Inferior parietal cortex (tissue), 1 donor: ENCODE measurements around the gene OR10K2.
"Not testable (repeated sequence)": the region's sequence is repeated elsewhere in the genome, so short reads cannot be mapped to it uniquely, and the experiment has no call there.

Source experiments
- DNase-seq: peaks from one replicate; pipeline ENCODE4 v3.0.0-alpha.2; 2016; ENCODE audit errors: extremely low spot score

The OR10K2 gene

GRCh38 chr1:158426137-158426536, at the start of gene OR10K2:
OR10K2 (minus strand) TSS chr1:158426237; CDS start chr1:158420866, 5,371 bp downstream.
- DNase-seq, result no peak

GRCh38 chr1:158471920-158472319, 45.9 kb upstream of the OR10K2 start, which contains the start of gene OR10R2:
OR10R2 (plus strand) TSS chr1:158472220; CDS start chr1:158472326, 106 bp downstream.
- no peak for DNase-seq

- DNase-seq, result no peak
Measured at GRCh38 chr1:158461534-158461933, 35.5 kb upstream of the OR10K2 start, which contains the start of gene OR10K1. OR10K1 (plus strand) TSS chr1:158461834; CDS start chr1:158465562, 3,728 bp downstream.

GRCh38 chr1:158458263-158458662, 32.2 kb upstream of the OR10K2 start:
- DNase-seq, result no peak

GRCh38 chr1:158457246-158457645, 31.2 kb upstream of the OR10K2 start:
- no peak for DNase-seq

- no peak for DNase-seq
Measured at GRCh38 chr1:158454537-158454936, 28.5 kb upstream of the OR10K2 start.

GRCh38 chr1:158445376-158445775, 19.3 kb upstream of the OR10K2 start:
- DNase-seq, result no peak

GRCh38 chr1:158434741-158435140, 8.7 kb upstream of the OR10K2 start:
- DNase-seq, result no peak

GRCh38 chr1:158430163-158430562, 4.1 kb upstream of the OR10K2 start:
- not testable (repeated sequence) for DNase-seq

- no peak for DNase-seq
Measured at GRCh38 chr1:158425027-158425426, 1.0 kb downstream of the OR10K2 start.

GRCh38 chr1:158422212-158422611, 3.8 kb downstream of the OR10K2 start:
- no peak for DNase-seq

- DNase-seq, result no peak
Measured at GRCh38 chr1:158417586-158417985, 8.5 kb downstream of the OR10K2 start.

- DNase-seq, result no peak
Measured at GRCh38 chr1:158414651-158415345, 11.2 kb downstream of the OR10K2 start.

- DNase-seq, result no peak
Measured at GRCh38 chr1:158407092-158407491, 18.9 kb downstream of the OR10K2 start.

GRCh38 chr1:158400871-158401270, 25.2 kb downstream of the OR10K2 start:
- DNase-seq, result no peak

GRCh38 chr1:158398818-158399514, 27.1 kb downstream of the OR10K2 start, which contains the start of gene OR10T2:
OR10T2 (minus strand) TSS chr1:158399466; CDS start chr1:158399466, 0 bp downstream.
- no peak for DNase-seq

GRCh38 chr1:158396646-158397045, 29.4 kb downstream of the OR10K2 start:
- DNase-seq, result no peak

- DNase-seq, result no peak
Measured at GRCh38 chr1:158393476-158393875, 32.6 kb downstream of the OR10K2 start.

GRCh38 chr1:158391099-158391498, 34.9 kb downstream of the OR10K2 start:
- DNase-seq, result no peak

GRCh38 chr1:158390331-158390730, 35.7 kb downstream of the OR10K2 start:
- DNase-seq, result no peak

GRCh38 chr1:158374860-158375259, 51.2 kb downstream of the OR10K2 start:
- DNase-seq, result no peak

GRCh38 chr1:158374101-158374500, 51.9 kb downstream of the OR10K2 start:
- DNase-seq, result not testable (repeated sequence)
